Upper lobe of right lung (tissue), 1 donor: ENCODE measurements around the gene FRK. TPM values are rescaled to one million over a fixed set of nuclear protein-coding genes. Genes with fewer than 3 reads are reported as not detected.

Source experiments
- ATAC-seq: fragments of 200-7000 bp; cut with Tn5 transposase; one replicate; pipeline ENCODE4 v1.9.1; 2020; ENCODE audit warnings: mild to moderate bottlenecking, moderate library complexity
- DNase-seq: peaks from one replicate; pipeline ENCODE4 v3.0.0-alpha.2; 2020
- H3K27ac ChIP-seq: fragments of 200-600 bp; one replicate; pipeline ENCODE4 v1.8.0; 2022
- H3K27me3 ChIP-seq: fragments of 200-600 bp; one replicate; pipeline ENCODE4 v1.8.0; 2022; ENCODE audit warnings: mild to moderate bottlenecking
- H3K36me3 ChIP-seq: fragments of 200-600 bp; one replicate; pipeline ENCODE4 v1.8.0; 2022
- H3K4me1 ChIP-seq: fragments of 200-600 bp; one replicate; pipeline ENCODE4 v1.8.0; 2022
- H3K4me3 ChIP-seq: fragments of 200-600 bp; one replicate; pipeline ENCODE4 v1.8.0; 2022; ENCODE audit warnings: mild to moderate bottlenecking
- H3K9me3 ChIP-seq: fragments of 200-600 bp; one replicate; pipeline ENCODE4 v1.8.0; 2022
- intact Hi-C: fragments of 100-400 bp; cut with DNase I; formaldehyde crosslinking; loops from one replicate; pipeline ENCODE4 v1.11.0; 2022
- total RNA-seq: library from RNA; stranded (reverse); fragmentation: NEBNext Ultra II Directional; extraction: Animal tissue kit (Norgen Biotek cat#: 25700); gene quantifications from one replicate; pipeline ENCODE4 v1.2.1, GENCODE V29; 2021
- TF ChIP-seq, protein P1 (sequence below): fragments of 200-600 bp; IDR thresholded peaks from one replicate; pipeline ENCODE4 v1.8.0; 2022; ENCODE audit warnings: antibody characterized with exemption
- donor health status: DM: no; HTN: yes; CAD: no; lungs with severe emphysema.

FRK gene
- total RNA-seq, 1 donor from 2014 or later = 7.2 TPM

DNA sequence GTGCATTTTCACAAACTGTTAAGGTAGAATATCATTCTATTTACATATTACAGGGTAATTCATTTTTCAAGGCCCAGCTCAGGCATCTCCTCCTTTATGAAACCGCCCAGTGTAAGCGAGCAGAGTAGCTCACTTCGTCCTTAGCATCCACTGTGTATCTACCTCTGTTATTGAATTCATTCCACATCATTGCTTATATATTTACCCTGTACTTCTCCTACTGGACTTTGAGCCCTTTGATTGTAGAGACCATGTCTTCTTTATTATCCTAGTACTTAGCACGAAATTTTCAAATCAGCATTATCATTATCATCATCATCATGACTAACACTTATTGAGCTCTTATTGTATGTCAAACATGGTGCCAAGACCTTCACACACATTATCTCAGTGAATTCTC, 76.7 kb downstream of the FRK start:
- Histone ChIP-seq H3K9me3 (no peaks in the 10 kb centered on the region), H3K4me3 (no peak overlapping the region), H3K4me1 (no peaks in the 10 kb centered on the region), H3K36me3 (no peaks in the 10 kb centered on the region), H3K27me3 (no peaks in the 10 kb centered on the region), H3K27ac (no peak overlapping the region)
- TF ChIP-seq, protein P1, sequence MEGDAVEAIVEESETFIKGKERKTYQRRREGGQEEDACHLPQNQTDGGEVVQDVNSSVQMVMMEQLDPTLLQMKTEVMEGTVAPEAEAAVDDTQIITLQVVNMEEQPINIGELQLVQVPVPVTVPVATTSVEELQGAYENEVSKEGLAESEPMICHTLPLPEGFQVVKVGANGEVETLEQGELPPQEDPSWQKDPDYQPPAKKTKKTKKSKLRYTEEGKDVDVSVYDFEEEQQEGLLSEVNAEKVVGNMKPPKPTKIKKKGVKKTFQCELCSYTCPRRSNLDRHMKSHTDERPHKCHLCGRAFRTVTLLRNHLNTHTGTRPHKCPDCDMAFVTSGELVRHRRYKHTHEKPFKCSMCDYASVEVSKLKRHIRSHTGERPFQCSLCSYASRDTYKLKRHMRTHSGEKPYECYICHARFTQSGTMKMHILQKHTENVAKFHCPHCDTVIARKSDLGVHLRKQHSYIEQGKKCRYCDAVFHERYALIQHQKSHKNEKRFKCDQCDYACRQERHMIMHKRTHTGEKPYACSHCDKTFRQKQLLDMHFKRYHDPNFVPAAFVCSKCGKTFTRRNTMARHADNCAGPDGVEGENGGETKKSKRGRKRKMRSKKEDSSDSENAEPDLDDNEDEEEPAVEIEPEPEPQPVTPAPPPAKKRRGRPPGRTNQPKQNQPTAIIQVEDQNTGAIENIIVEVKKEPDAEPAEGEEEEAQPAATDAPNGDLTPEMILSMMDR = no peak
- no peak for ATAC-seq
- no peak for DNase-seq
- intact Hi-C loops = no loop called here

DNA sequence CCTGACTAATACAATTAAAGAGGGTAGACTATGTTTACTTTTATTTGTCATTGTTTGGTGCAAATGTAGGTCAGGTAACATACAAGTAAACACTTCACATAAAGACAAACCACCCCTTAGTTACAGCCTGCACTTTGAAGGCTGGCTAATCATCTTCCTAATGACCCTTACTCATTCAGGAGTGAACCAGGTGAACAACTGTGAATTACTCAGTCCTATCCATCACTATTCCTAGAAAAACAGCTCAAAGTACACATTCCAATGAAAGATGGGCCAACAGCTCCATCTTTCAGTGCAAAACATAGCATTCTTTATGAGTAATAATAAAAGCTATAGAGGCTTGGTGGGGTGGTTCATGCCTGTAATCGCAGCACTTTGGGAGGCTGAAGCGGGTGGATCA, 78.2 kb downstream of the FRK start:
- H3K4me3 ChIP-seq = no peak overlapping the region
- intact Hi-C loops = no loop called here
- no peaks in the 10 kb centered on the region for H3K36me3 ChIP-seq
- no peaks in the 10 kb centered on the region for H3K9me3 ChIP-seq
- TF ChIP-seq, protein P1 = no peak
- H3K27ac ChIP-seq = no peak overlapping the region
- H3K4me1 ChIP-seq = no peaks in the 10 kb centered on the region
- no peaks in the 10 kb centered on the region for H3K27me3 ChIP-seq
- DNase-seq (no peak), ATAC-seq (no peak)

DNA sequence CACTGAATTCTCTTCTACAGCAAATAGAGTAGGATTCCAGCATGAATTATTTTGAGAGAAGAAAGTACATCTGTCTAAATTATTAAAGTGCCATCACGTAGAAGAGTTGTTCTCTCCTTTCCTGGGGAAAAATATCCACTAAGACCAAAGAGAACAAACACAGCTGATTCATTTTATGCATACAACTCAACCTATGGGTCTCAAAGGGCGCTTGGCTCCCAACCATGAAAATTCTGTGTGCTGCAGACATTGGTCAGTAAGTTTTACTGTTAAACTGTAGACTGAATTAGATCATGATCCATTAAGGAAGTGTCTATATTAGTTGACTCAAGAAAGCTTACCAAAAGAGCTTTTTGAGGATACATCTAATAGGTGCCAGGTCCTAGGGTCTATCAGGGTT, 83.5 kb downstream of the FRK start:
- Histone ChIP-seq H3K27me3 (no peaks in the 10 kb centered on the region), H3K4me1 (no peaks in the 10 kb centered on the region), H3K4me3 (no peak overlapping the region), H3K27ac (no peak overlapping the region), H3K36me3 (no peaks in the 10 kb centered on the region), H3K9me3 (no peaks in the 10 kb centered on the region)
- DNase-seq = no peak
- intact Hi-C loops = no loop called here
- TF ChIP-seq, protein P1 = no peak
- no peak for ATAC-seq

DNA sequence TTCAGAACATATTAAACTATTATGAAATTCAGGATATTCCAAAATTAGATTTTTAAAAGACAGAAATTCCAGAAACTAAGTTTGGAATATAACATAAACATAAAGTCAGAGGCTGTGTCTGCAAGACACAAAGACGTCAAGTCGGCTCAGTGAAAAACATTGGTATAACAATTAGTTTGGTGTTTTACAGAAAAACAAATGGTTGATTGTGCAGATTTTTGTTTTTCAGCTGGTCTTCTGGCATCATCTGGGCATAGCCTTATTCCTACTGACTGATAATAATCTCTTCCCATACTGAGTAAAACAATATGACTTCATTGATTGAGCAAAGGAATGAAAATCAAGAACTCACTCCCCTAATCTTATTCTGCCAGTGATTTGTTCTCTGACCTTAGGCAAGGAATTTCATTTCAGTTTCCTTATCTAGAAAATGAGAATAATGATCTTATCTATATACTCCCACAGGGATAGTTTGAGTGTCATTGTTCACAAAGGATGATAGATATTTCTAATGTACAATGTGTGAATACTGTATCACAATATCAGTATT, 84.3 kb downstream of the FRK start:
- intact Hi-C loops = no loop called here

DNA sequence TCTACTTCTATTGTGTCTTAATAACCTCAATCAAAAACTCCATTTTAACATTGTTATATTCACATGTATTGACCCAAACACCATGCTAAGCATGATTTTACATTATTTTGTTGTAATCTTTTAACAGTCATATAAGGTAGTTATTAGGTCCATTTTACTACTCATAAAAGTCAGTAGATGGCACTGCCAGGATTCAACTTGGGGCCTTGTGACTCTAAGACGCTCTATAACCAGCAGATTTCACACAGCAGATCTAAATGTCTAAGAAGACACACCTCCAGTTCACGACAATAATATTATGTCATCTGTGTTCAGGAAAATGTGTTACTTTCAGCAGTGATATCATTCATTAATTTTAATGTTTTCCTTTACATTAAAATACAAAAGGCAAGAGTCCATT, 88.0 kb downstream of the FRK start:
- H3K9me3 ChIP-seq = no peaks in the 10 kb centered on the region
- no peak for DNase-seq
- intact Hi-C loops = no loop called here

More for the DNA sequence above, 84.3 kb downstream of the FRK start:
- TF ChIP-seq, protein P1 = no peak
- Histone ChIP-seq H3K4me3 (no peak overlapping the region), H3K4me1 (no peaks in the 10 kb centered on the region), H3K27me3 (no peaks in the 10 kb centered on the region), H3K27ac (no peak overlapping the region), H3K9me3 (no peaks in the 10 kb centered on the region), H3K36me3 (no peaks in the 10 kb centered on the region)
- ATAC-seq = no peak
- no peak for DNase-seq

More for the DNA sequence above, 88.0 kb downstream of the FRK start:
- Histone ChIP-seq H3K36me3 (no peaks in the 10 kb centered on the region), H3K27me3 (no peaks in the 10 kb centered on the region), H3K27ac (no peak overlapping the region), H3K4me1 (no peaks in the 10 kb centered on the region), H3K4me3 (no peak overlapping the region)
- TF ChIP-seq, protein P1 = no peak
- no peak for ATAC-seq
